Measurements from ENCODE around the gene CYP21A2. TPM values are rescaled to one million over a fixed set of nuclear protein-coding genes. Genes with fewer than 3 reads are reported as not detected.
"Not testable (repeated sequence)": the region's sequence is repeated elsewhere in the genome, so short reads cannot be mapped to it uniquely, and the experiment has no call there.

Gene CYP21A2
- total and polyA plus RNA-seq, 2 donors (not counting 1 experiment from before 2014, with no cell fraction given), result not detected

- not testable (repeated sequence) for H3K36me3 ChIP-seq (ENCODE audit: control insufficient read depth, insufficient read depth, low read length); H3K4me2 ChIP-seq (ENCODE audit: extremely low read depth, insufficient read depth, low read length); H3K27me3 ChIP-seq (ENCODE audit: control insufficient read depth, insufficient read depth, low read length)
Measured at GRCh38 chr6:32009537-32009936, 28.7 kb upstream of the CYP21A2 start.

GRCh38 chr6:32010856-32011530, 27.2 kb upstream of the CYP21A2 start:
- not testable (repeated sequence) for H3K9me3 ChIP-seq (ENCODE audit: control insufficient read depth, insufficient read depth, low read depth, low read length); H3K9ac ChIP-seq (ENCODE audit: insufficient read depth, low read length); H2AFZ ChIP-seq (ENCODE audit: low read length); H3K27me3 ChIP-seq (ENCODE audit: control insufficient read depth, insufficient read depth, low read length); H3K27ac ChIP-seq (ENCODE audit: insufficient read depth, low read length); H3K4me2 ChIP-seq (ENCODE audit: extremely low read depth, insufficient read depth, low read length); H3K4me3 ChIP-seq (replicated peaks in 1 of 4; ENCODE audit: control extremely low read depth in 1 of 4, insufficient read depth in 1 of 4, low read depth in 3 of 4, low read length in 4 of 4); H3K79me2 ChIP-seq (ENCODE audit: control insufficient read depth, insufficient read depth, low read length); H3K36me3 ChIP-seq (ENCODE audit: control insufficient read depth, insufficient read depth, low read length); DNase-seq (ENCODE audit: low read depth in 2 of 2); H4K20me1 ChIP-seq (ENCODE audit: control insufficient read depth, extremely low read depth, insufficient read depth, low read length); H3K4me1 ChIP-seq (ENCODE audit: control insufficient read depth, extremely low read depth, insufficient read depth, low read length)

More at GRCh38 chr6:32009537-32009936, 28.7 kb upstream of the CYP21A2 start:
- H2AFZ ChIP-seq (ENCODE audit: low read length); H3K9ac ChIP-seq (ENCODE audit: insufficient read depth, low read length); DNase-seq (ENCODE audit: low read depth in 2 of 2); H3K4me3 ChIP-seq (replicated peaks in 1 of 4; ENCODE audit: control extremely low read depth in 1 of 4, insufficient read depth in 1 of 4, low read depth in 3 of 4, low read length in 4 of 4); H4K20me1 ChIP-seq (ENCODE audit: control insufficient read depth, extremely low read depth, insufficient read depth, low read length); H3K27ac ChIP-seq (ENCODE audit: insufficient read depth, low read length); H3K9me3 ChIP-seq (ENCODE audit: control insufficient read depth, insufficient read depth, low read depth, low read length); H3K79me2 ChIP-seq (ENCODE audit: control insufficient read depth, insufficient read depth, low read length); H3K4me1 ChIP-seq (ENCODE audit: control insufficient read depth, extremely low read depth, insufficient read depth, low read length): not testable (repeated sequence)

GRCh38 chr6:32012941-32013617, 25.1 kb upstream of the CYP21A2 start:
- not testable (repeated sequence) for H3K79me2 ChIP-seq (ENCODE audit: control insufficient read depth, insufficient read depth, low read length); H3K4me3 ChIP-seq (replicated peaks in 1 of 4; ENCODE audit: control extremely low read depth in 1 of 4, insufficient read depth in 1 of 4, low read depth in 3 of 4, low read length in 4 of 4); H3K9me3 ChIP-seq (ENCODE audit: control insufficient read depth, insufficient read depth, low read depth, low read length); H3K27me3 ChIP-seq (ENCODE audit: control insufficient read depth, insufficient read depth, low read length); H3K27ac ChIP-seq (ENCODE audit: insufficient read depth, low read length); H3K4me1 ChIP-seq (ENCODE audit: control insufficient read depth, extremely low read depth, insufficient read depth, low read length); H4K20me1 ChIP-seq (ENCODE audit: control insufficient read depth, extremely low read depth, insufficient read depth, low read length); H3K36me3 ChIP-seq (ENCODE audit: control insufficient read depth, insufficient read depth, low read length); DNase-seq (ENCODE audit: low read depth in 2 of 2); H3K4me2 ChIP-seq (ENCODE audit: extremely low read depth, insufficient read depth, low read length); H3K9ac ChIP-seq (ENCODE audit: insufficient read depth, low read length); H2AFZ ChIP-seq (ENCODE audit: low read length)

GRCh38 chr6:32013738-32014137, 24.5 kb upstream of the CYP21A2 start:
- not testable (repeated sequence) for H3K36me3 ChIP-seq (ENCODE audit: control insufficient read depth, insufficient read depth, low read length); H3K4me2 ChIP-seq (ENCODE audit: extremely low read depth, insufficient read depth, low read length); H3K4me1 ChIP-seq (ENCODE audit: control insufficient read depth, extremely low read depth, insufficient read depth, low read length); H3K27me3 ChIP-seq (ENCODE audit: control insufficient read depth, insufficient read depth, low read length); H3K4me3 ChIP-seq (replicated peaks in 1 of 4; ENCODE audit: control extremely low read depth in 1 of 4, insufficient read depth in 1 of 4, low read depth in 3 of 4, low read length in 4 of 4); H3K27ac ChIP-seq (ENCODE audit: insufficient read depth, low read length); H2AFZ ChIP-seq (ENCODE audit: low read length); H3K9ac ChIP-seq (ENCODE audit: insufficient read depth, low read length); H4K20me1 ChIP-seq (ENCODE audit: control insufficient read depth, extremely low read depth, insufficient read depth, low read length); DNase-seq (ENCODE audit: low read depth in 2 of 2); H3K9me3 ChIP-seq (ENCODE audit: control insufficient read depth, insufficient read depth, low read depth, low read length); H3K79me2 ChIP-seq (ENCODE audit: control insufficient read depth, insufficient read depth, low read length)

- not testable (repeated sequence) for H4K20me1 ChIP-seq (ENCODE audit: control insufficient read depth, extremely low read depth, insufficient read depth, low read length); H3K4me3 ChIP-seq (replicated peaks in 1 of 4; ENCODE audit: control extremely low read depth in 1 of 4, insufficient read depth in 1 of 4, low read depth in 3 of 4, low read length in 4 of 4); H2AFZ ChIP-seq (ENCODE audit: low read length); H3K27me3 ChIP-seq (ENCODE audit: control insufficient read depth, insufficient read depth, low read length); H3K27ac ChIP-seq (ENCODE audit: insufficient read depth, low read length); H3K36me3 ChIP-seq (ENCODE audit: control insufficient read depth, insufficient read depth, low read length); DNase-seq (ENCODE audit: low read depth in 2 of 2); H3K9ac ChIP-seq (ENCODE audit: insufficient read depth, low read length); H3K9me3 ChIP-seq (ENCODE audit: control insufficient read depth, insufficient read depth, low read depth, low read length); H3K4me1 ChIP-seq (ENCODE audit: control insufficient read depth, extremely low read depth, insufficient read depth, low read length); H3K79me2 ChIP-seq (ENCODE audit: control insufficient read depth, insufficient read depth, low read length); H3K4me2 ChIP-seq (ENCODE audit: extremely low read depth, insufficient read depth, low read length)
Measured at GRCh38 chr6:32014547-32014946, 23.7 kb upstream of the CYP21A2 start, which contains the start of gene C4B. Gene C4B (plus strand): TSS chr6:32014795. CDS start chr6:32014846, 51 bp downstream.

- not testable (repeated sequence) for H3K4me2 ChIP-seq (ENCODE audit: extremely low read depth, insufficient read depth, low read length); H3K27me3 ChIP-seq (ENCODE audit: control insufficient read depth, insufficient read depth, low read length); H2AFZ ChIP-seq (ENCODE audit: low read length); H3K9me3 ChIP-seq (ENCODE audit: control insufficient read depth, insufficient read depth, low read depth, low read length); H4K20me1 ChIP-seq (ENCODE audit: control insufficient read depth, extremely low read depth, insufficient read depth, low read length); H3K4me3 ChIP-seq (replicated peaks in 1 of 4; ENCODE audit: control extremely low read depth in 1 of 4, insufficient read depth in 1 of 4, low read depth in 3 of 4, low read length in 4 of 4); H3K27ac ChIP-seq (ENCODE audit: insufficient read depth, low read length); H3K9ac ChIP-seq (ENCODE audit: insufficient read depth, low read length); DNase-seq (ENCODE audit: low read depth in 2 of 2); H3K36me3 ChIP-seq (ENCODE audit: control insufficient read depth, insufficient read depth, low read length); H3K79me2 ChIP-seq (ENCODE audit: control insufficient read depth, insufficient read depth, low read length); H3K4me1 ChIP-seq (ENCODE audit: control insufficient read depth, extremely low read depth, insufficient read depth, low read length)
Measured at GRCh38 chr6:32022100-32022499, 16.1 kb upstream of the CYP21A2 start.
